PFSK-1 (cell line): ENCODE measurements around the gene MMP20.

Experiments used
- FOXP2 ChIP-seq: optimal IDR thresholded peaks from 2 replicates; pipeline ENCODE3; 2011; ENCODE audit warnings: borderline replicate concordance, control low read depth, inconsistent platforms; ENCODE audit not compliant: insufficient read depth; ENCODE audit errors: extremely low read length, extremely low read depth
- POLR2AphosphoS5 ChIP-seq: IDR thresholded peaks from 2 replicates; pipeline ENCODE4 v1.6.1; 2012; ENCODE audit warnings: low read depth, mild to moderate bottlenecking, control low read depth, low read length, moderate library complexity
- REST ChIP-seq, 2 experiments: IDR thresholded peaks; 2 replicates each; pipeline versions ENCODE4 v1.6.1 to v1.8.0; 2011 to 2012; ENCODE audit warnings: low read depth in 2 of 2, low read length in 2 of 2, control low read depth in 1 of 2, inconsistent platforms in 1 of 2, mild to moderate bottlenecking in 1 of 2, moderate library complexity in 1 of 2; ENCODE audit not compliant: insufficient read depth in 1 of 2
- SIN3A ChIP-seq: IDR thresholded peaks from 2 replicates; pipeline ENCODE4 v1.6.1; 2012; ENCODE audit warnings: mild to moderate bottlenecking, low read length, moderate library complexity, borderline replicate concordance; ENCODE audit not compliant: insufficient read depth
- TAF1 ChIP-seq: IDR thresholded peaks from 2 replicates; pipeline ENCODE4 v1.6.1; 2012; ENCODE audit warnings: low read length, control low read depth, borderline replicate concordance; ENCODE audit not compliant: insufficient read depth

Gene MMP20

GRCh38 chr11:102546427-102546826, 78.7 kb downstream of the MMP20 start:
- TF ChIP-seq SIN3A (no peak), FOXP2 (no peak), REST (IDR thresholded peaks at IDR 0.05; ENCODE audit: insufficient read depth in 1 of 2, low read depth in 2 of 2, low read length in 2 of 2) (no peak), TAF1 (no peak), POLR2AphosphoS5 (no peak)

- TF ChIP-seq TAF1 (no peak), SIN3A (no peak), POLR2AphosphoS5 (no peak), FOXP2 (no peak), REST (IDR thresholded peaks at IDR 0.05; ENCODE audit: insufficient read depth in 1 of 2, low read depth in 2 of 2, low read length in 2 of 2) (no peak)
Observed at GRCh38 chr11:102545701-102546100, 79.4 kb downstream of the MMP20 start.

- TF ChIP-seq REST (IDR thresholded peaks at IDR 0.05; ENCODE audit: insufficient read depth in 1 of 2, low read depth in 2 of 2, low read length in 2 of 2) = no peak
- no peak for TF ChIP-seq SIN3A
- TF ChIP-seq FOXP2 = no peak
- no peak for TF ChIP-seq TAF1
- TF ChIP-seq POLR2AphosphoS5 = no peak
Observed at GRCh38 chr11:102544594-102544993, 80.5 kb downstream of the MMP20 start.

- TF ChIP-seq SIN3A (no peak), POLR2AphosphoS5 (no peak), FOXP2 (no peak), REST (IDR thresholded peaks at IDR 0.05; ENCODE audit: insufficient read depth in 1 of 2, low read depth in 2 of 2, low read length in 2 of 2) (no peak), TAF1 (no peak)
Observed at GRCh38 chr11:102539567-102539966, 85.6 kb downstream of the MMP20 start.

- TF ChIP-seq REST (IDR thresholded peaks at IDR 0.05; ENCODE audit: insufficient read depth in 1 of 2, low read depth in 2 of 2, low read length in 2 of 2) (no peak), TAF1 (no peak), POLR2AphosphoS5 (no peak), SIN3A (no peak), FOXP2 (no peak)
Observed at GRCh38 chr11:102538932-102539331, 86.2 kb downstream of the MMP20 start.
